SK-N-SH (cell line): Measurements from ENCODE around the gene BTRC. TPM values are rescaled to one million over a fixed set of nuclear protein-coding genes. Genes with fewer than 3 reads are reported as not detected.
"Not testable (repeated sequence)": the region's sequence is repeated elsewhere in the genome, so short reads cannot be mapped to it uniquely, and the experiment has no call there.

Experiments
- CTCF ChIA-PET: fragments of 300-600, 350-600 bp; formaldehyde crosslinking; extraction: SDS; loops from one replicate; lab custom pipeline; 2021; lab: Yijun Ruan, JAX
- POLR2A ChIA-PET: fragments of 350-600 bp; sonication (Branson Sonifier 250); formaldehyde crosslinking; extraction: SDS; loops from one replicate; lab custom pipeline; 2020; ENCODE audit warnings: antibody characterized with exemption, inconsistent platforms; lab: Yijun Ruan, JAX
- DNase-seq: peaks from one replicate; pipeline ENCODE4 v3.0.0; 2012
- H2AFZ ChIP-seq: fragments of 200-600 bp; sonication (generic); 2 replicates; pipeline ENCODE4 v1.8.1; 2016; ENCODE audit warnings: antibody characterized with exemption, mild to moderate bottlenecking, low read depth
- H3F3A ChIP-seq: fragments of 200-600 bp; sonication (generic); replicated peaks from 2 replicates; pipeline ENCODE3; 2016; ENCODE audit warnings: antibody characterized with exemption, mild to moderate bottlenecking; ENCODE audit not compliant: insufficient read depth
- H3K27ac ChIP-seq, 2 experiments: fragments of 200-500 bp in 1 of 2; fragments of 200-600 bp in 1 of 2; sonication (Bioruptor generic) in 1 of 2; sonication (generic), shearing (Covaris generic) in 1 of 2; 2 replicates each; pipeline versions ENCODE4 v1.5.1 to v1.6.1; 2014 to 2016; ENCODE audit warnings: low read depth in 2 of 2, inconsistent platforms in 1 of 2, low read length in 1 of 2, mild to moderate bottlenecking in 1 of 2, mixed read lengths in 1 of 2
- H3K27me3 ChIP-seq: fragments of 200-600 bp; sonication (generic), shearing (Covaris generic); 2 replicates; pipeline ENCODE4 v1.6.1; 2016; ENCODE audit warnings: mixed run types; ENCODE audit not compliant: insufficient read depth
- H3K36me3 ChIP-seq, 2 experiments: fragments of 200-500 bp in 1 of 2; fragments of 200-600 bp in 1 of 2; sonication (Bioruptor generic) in 1 of 2; sonication (generic) in 1 of 2; replicated peaks in 1 of 2; 2 replicates each; pipeline versions ENCODE3 to v1.5.1; 2014 to 2016; ENCODE audit warnings: low read length in 1 of 2, mild to moderate bottlenecking in 1 of 2; ENCODE audit not compliant: insufficient read depth in 2 of 2, control insufficient read depth in 1 of 2
- H3K4me1 ChIP-seq, 2 experiments: fragments of 200-500 bp in 1 of 2; fragments of 200-600 bp in 1 of 2; sonication (Bioruptor generic) in 1 of 2; sonication (generic), shearing (Covaris generic) in 1 of 2; 2 replicates each; pipeline versions ENCODE4 v1.5.1 to v1.6.1; 2014 to 2016; ENCODE audit warnings: low read depth in 1 of 2, low read length in 1 of 2, mixed run types in 1 of 2; ENCODE audit not compliant: insufficient read depth in 2 of 2, control insufficient read depth in 1 of 2
- H3K4me2 ChIP-seq: fragments of 200-600 bp; sonication (generic), shearing (Covaris generic); 2 replicates; pipeline ENCODE4 v1.6.1; 2017; ENCODE audit warnings: mixed run types
- H3K4me3 ChIP-seq, 2 experiments: fragments of 200-500 bp in 1 of 2; fragments of 200-600 bp in 1 of 2; sonication (Bioruptor generic) in 1 of 2; sonication (generic), shearing (Covaris generic) in 1 of 2; 2 replicates each; pipeline versions ENCODE4 v1.5.1 to v1.8.1; 2014 to 2016; ENCODE audit warnings: low read depth in 2 of 2, inconsistent platforms in 1 of 2, low read length in 1 of 2, mild to moderate bottlenecking in 1 of 2, mixed read lengths in 1 of 2, moderate library complexity in 1 of 2
- H3K79me2 ChIP-seq: fragments of 200-600 bp; sonication (generic); 2 replicates; pipeline ENCODE4 v1.8.1; 2017; ENCODE audit warnings: mild to moderate bottlenecking; ENCODE audit not compliant: insufficient read depth
- H3K9ac ChIP-seq: fragments of 200-600 bp; sonication (generic); 2 replicates; pipeline ENCODE4 v1.6.1; 2017; ENCODE audit warnings: mixed run types
- H3K9me2 ChIP-seq: fragments of 200-600 bp; sonication (generic); 2 replicates; pipeline ENCODE4 v1.6.1; 2017; ENCODE audit warnings: mixed run types
- H3K9me3 ChIP-seq: fragments of 200-600 bp; sonication (generic); 2 replicates; pipeline ENCODE4 v1.6.1; 2017; ENCODE audit warnings: mixed run types, mild to moderate bottlenecking, moderate library complexity
- H4K20me1 ChIP-seq: fragments of 200-600 bp; sonication (generic); 2 replicates; pipeline ENCODE4 v1.6.1; 2017; ENCODE audit warnings: mild to moderate bottlenecking, mixed run types; ENCODE audit not compliant: insufficient read depth
- FOXM1 ChIP-seq: IDR thresholded peaks from 2 replicates; pipeline ENCODE4 v1.4.0; 2012; ENCODE audit warnings: low read depth, mild to moderate bottlenecking
- MXI1 ChIP-seq: IDR thresholded peaks from 2 replicates; pipeline ENCODE4 v1.6.1; 2012; ENCODE audit warnings: mild to moderate bottlenecking, low read depth, low read length, improper control_type of control experiment
- NFIC ChIP-seq: IDR thresholded peaks from 2 replicates; pipeline ENCODE4 v1.4.0; 2012; ENCODE audit warnings: borderline replicate concordance
- PBX3 ChIP-seq: IDR thresholded peaks from 2 replicates; pipeline ENCODE4; 2012
- POLR2AphosphoS5 ChIP-seq: IDR thresholded peaks from 2 replicates; pipeline ENCODE4 v1.6.1; 2012; ENCODE audit warnings: low read depth, low read length
- RCOR1 ChIP-seq: fragments of 150-350 bp; IDR thresholded peaks from 2 replicates; pipeline ENCODE4 v1.6.1; 2017; ENCODE audit warnings: antibody characterized with exemption, low read length
- RXRA ChIP-seq: IDR thresholded peaks from 2 replicates; pipeline ENCODE4 v1.4.0; 2012; ENCODE audit warnings: low read depth, mild to moderate bottlenecking, borderline replicate concordance
- SIN3A ChIP-seq: IDR thresholded peaks from 2 replicates; pipeline ENCODE4 v1.6.1; 2012; ENCODE audit warnings: low read depth, mild to moderate bottlenecking, low read length, moderate library complexity, borderline replicate concordance
- TCF12 ChIP-seq: IDR thresholded peaks from 2 replicates; pipeline ENCODE4 v1.4.0; 2012
- TEAD4 ChIP-seq: IDR thresholded peaks from 2 replicates; pipeline ENCODE4 v1.4.0; 2012; ENCODE audit warnings: mild to moderate bottlenecking, borderline replicate concordance; ENCODE audit not compliant: insufficient read depth
- WGBS: methylation state at CpG from one replicate; pipeline ENCODE4 v1.1.6; 2017; ENCODE audit warnings: low lambda C conversion rate; 5-methylcytosine and 5-hydroxymethylcytosine counted together
- polyA plus RNA-seq, 3 experiments: library from polyadenylated mRNA; depleted of rRNA; stranded (reverse); fragments of >200 nt; gene quantifications; 2 replicates each; pipeline ENCODE4 v1.2.3, GENCODE V29; 2012
- TF ChIP-seq, protein P1 (sequence below): IDR thresholded peaks from 2 replicates; pipeline ENCODE4 v1.4.0; 2012; ENCODE audit warnings: low read depth, borderline replicate concordance
- TF ChIP-seq, protein P2 (sequence below): fragments of 150-350 bp; IDR thresholded peaks from 2 replicates; pipeline ENCODE4 v1.6.1; 2017; ENCODE audit warnings: antibody characterized with exemption, low read length, low read depth, borderline replicate concordance
- TF ChIP-seq, protein P3 (sequence below): fragments of 150-350 bp; IDR thresholded peaks from 2 replicates; pipeline ENCODE4 v1.6.1; 2016; ENCODE audit warnings: mild to moderate bottlenecking, low read depth, low read length

Gene BTRC
- polyA plus RNA-seq, 1 of the 3 experiments (the other 2 are of a cell fraction) = 6.5 TPM

DNA sequence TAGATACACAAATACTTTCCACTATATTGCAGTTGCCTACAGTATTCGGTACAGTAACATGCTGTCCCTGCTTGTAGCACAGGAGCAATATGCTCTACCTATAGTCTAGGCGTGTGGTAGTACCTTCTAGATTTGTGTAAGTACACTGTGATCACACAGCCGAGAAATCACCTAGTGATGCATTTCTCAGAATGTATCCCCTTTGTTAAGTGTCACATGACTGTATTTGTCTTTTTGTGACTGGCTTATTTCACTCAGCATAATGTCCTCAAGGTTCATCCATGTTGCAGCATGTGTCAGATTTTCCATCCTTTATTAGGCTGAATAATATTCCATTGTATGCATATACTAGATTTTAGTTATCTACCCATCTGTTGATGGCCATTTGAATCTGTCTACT, 61.9 kb downstream of the BTRC start:
- CTCF ChIA-PET = no interaction called here
- Histone ChIP-seq H3K27ac (no peak overlapping the region), H4K20me1 (no peaks in the 10 kb centered on the region), H3K9me3 (no peaks in the 10 kb centered on the region), H3K9me2 (no peaks in the 10 kb centered on the region), H3K9ac (no peak overlapping the region), H3K4me1 (no peaks in the 10 kb centered on the region), H3K4me3 (no peak overlapping the region), H3K79me2 (peaks cover 23% of the 10 kb centered on the region), H3K27me3 (no peaks in the 10 kb centered on the region), H3K36me3 (peaks cover 0 to 7% of the 10 kb centered on the region in 2 experiments), H3F3A (peaks cover 3% of the 10 kb centered on the region), H3K4me2 (no peak overlapping the region), H2AFZ (no peak overlapping the region)
- 91% methylated on average over 3 of the region's 3 CpGs for WGBS
- no peak for DNase-seq
- POLR2A ChIA-PET = no interaction called here
- no peak for TF ChIP-seq MXI1
- TF ChIP-seq PBX3 = no peak
- TF ChIP-seq NFIC = no peak
- no peak for TF ChIP-seq FOXM1

DNA sequence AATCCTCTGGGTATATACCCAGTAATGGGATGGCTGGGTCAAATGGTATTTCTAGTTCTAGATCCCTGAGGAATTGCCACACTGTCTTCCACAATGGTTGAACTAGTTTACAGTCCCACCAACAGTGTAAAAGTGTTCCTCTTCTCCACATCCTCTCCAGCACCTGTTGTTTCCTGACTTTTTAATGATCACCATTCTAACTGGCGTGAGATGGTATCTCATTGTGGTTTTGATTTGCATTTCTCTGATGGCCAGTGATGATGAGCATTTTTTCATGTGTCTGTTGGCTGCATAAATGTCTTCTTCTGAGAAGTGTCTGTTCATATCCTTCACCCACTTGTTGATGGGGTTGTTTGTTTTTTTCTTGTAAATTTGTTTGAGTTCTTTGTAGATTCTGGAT, 68.0 kb downstream of the BTRC start:
- H3K4me3 ChIP-seq, H3K9me2 ChIP-seq, H3K9ac ChIP-seq, H3F3A ChIP-seq, H2AFZ ChIP-seq, POLR2A ChIA-PET, H3K36me3 ChIP-seq, H3K4me2 ChIP-seq, CTCF ChIA-PET, H3K27me3 ChIP-seq, H3K9me3 ChIP-seq, DNase-seq, H3K4me1 ChIP-seq, H3K27ac ChIP-seq: not testable (repeated sequence)
- 86% methylated on average over 1 of the region's 1 CpG for WGBS
- Histone ChIP-seq H4K20me1 (peaks cover 12% of the 10 kb centered on the region), H3K79me2 (peaks cover 25% of the 10 kb centered on the region)

DNA sequence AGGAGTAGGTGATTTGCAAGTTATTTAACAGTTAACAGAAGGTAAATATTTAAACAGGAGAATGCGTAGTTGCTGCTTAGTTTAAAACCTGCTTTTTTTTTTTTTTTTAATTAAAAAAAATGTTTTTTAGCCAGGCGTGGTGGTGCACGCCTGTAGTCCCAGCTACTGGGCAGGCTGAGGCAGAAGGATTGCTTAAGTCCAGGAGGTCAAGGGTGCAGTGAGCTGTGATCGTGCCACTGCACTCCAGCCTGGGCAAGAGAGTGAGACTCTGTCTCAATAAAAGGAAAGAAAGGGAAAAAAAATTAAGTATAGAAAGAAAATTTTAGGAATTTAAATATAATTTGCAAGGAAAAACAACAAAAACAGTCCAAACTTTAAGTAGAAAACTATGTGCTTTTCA, 71.6 kb downstream of the BTRC start:
- Histone ChIP-seq H3K4me1 (no peaks in the 10 kb centered on the region), H3K36me3 (no peaks in the 10 kb centered on the region), H4K20me1 (peaks cover 12% of the 10 kb centered on the region), H3K27ac (no peak overlapping the region), H2AFZ (no peak overlapping the region), H3K4me2 (no peak overlapping the region), H3K9me3 (no peaks in the 10 kb centered on the region), H3K4me3 (no peak overlapping the region), H3F3A (no peaks in the 10 kb centered on the region), H3K79me2 (peaks cover 23% of the 10 kb centered on the region; the same call in 1 of the 2 replicates), H3K27me3 (no peaks in the 10 kb centered on the region), H3K9ac (no peak overlapping the region), H3K9me2 (no peaks in the 10 kb centered on the region)
- CTCF ChIA-PET = interaction anchor here (0.6 to 1.6 kb wide), 4 partner anchors 16 to 211 kb away, joined by 3 to 9 read pairs (median 4); no protein-coding TSS in a partner anchor
- no peak for DNase-seq
- TF ChIP-seq TCF12 (no peak), TEAD4 (no peak), POLR2AphosphoS5 (no peak), SIN3A (no peak), RCOR1 (no peak), RXRA (no peak), NFIC (no peak), MXI1 (no peak)
- TF ChIP-seq, protein P1, sequence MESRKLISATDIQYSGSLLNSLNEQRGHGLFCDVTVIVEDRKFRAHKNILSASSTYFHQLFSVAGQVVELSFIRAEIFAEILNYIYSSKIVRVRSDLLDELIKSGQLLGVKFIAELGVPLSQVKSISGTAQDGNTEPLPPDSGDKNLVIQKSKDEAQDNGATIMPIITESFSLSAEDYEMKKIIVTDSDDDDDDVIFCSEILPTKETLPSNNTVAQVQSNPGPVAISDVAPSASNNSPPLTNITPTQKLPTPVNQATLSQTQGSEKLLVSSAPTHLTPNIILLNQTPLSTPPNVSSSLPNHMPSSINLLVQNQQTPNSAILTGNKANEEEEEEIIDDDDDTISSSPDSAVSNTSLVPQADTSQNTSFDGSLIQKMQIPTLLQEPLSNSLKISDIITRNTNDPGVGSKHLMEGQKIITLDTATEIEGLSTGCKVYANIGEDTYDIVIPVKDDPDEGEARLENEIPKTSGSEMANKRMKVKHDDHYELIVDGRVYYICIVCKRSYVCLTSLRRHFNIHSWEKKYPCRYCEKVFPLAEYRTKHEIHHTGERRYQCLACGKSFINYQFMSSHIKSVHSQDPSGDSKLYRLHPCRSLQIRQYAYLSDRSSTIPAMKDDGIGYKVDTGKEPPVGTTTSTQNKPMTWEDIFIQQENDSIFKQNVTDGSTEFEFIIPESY = no peak
- TF ChIP-seq, protein P2, sequence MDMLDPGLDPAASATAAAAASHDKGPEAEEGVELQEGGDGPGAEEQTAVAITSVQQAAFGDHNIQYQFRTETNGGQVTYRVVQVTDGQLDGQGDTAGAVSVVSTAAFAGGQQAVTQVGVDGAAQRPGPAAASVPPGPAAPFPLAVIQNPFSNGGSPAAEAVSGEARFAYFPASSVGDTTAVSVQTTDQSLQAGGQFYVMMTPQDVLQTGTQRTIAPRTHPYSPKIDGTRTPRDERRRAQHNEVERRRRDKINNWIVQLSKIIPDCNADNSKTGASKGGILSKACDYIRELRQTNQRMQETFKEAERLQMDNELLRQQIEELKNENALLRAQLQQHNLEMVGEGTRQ = no peak
- TF ChIP-seq, protein P3, sequence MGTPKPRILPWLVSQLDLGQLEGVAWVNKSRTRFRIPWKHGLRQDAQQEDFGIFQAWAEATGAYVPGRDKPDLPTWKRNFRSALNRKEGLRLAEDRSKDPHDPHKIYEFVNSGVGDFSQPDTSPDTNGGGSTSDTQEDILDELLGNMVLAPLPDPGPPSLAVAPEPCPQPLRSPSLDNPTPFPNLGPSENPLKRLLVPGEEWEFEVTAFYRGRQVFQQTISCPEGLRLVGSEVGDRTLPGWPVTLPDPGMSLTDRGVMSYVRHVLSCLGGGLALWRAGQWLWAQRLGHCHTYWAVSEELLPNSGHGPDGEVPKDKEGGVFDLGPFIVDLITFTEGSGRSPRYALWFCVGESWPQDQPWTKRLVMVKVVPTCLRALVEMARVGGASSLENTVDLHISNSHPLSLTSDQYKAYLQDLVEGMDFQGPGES = no peak
- POLR2A ChIA-PET = no interaction called here
- WGBS = 94% methylated on average over 4 of the region's 4 CpGs
